ENCODE results near the gene INSIG2.

DNA sequence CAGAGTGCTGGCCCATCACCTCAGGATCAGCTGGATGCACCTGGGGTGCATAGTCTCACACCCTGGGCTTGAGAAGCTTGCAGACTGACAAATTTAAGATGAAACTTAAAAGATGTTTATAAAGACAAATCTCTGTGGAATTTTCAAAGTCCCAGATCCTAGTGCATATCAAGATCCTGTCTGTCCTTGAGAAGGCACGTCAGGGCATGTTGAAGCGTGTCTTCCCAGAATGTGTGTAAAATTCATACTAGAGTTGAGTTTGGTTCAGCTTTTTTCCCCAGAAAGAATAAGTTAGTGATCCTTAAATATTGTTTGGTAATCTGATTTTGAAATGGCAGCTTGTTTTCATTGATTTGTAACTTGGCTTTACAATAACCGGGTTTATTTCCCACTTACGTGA lies 27.5 kb downstream of the INSIG2 start:
- TF ChIP-seq POLR2AphosphoS5 (IDR thresholded peaks at IDR 0.05; ENCODE audit: low read depth, low read length) (no peak), SIN3A (IDR thresholded peaks at IDR 0.05; ENCODE audit: borderline replicate concordance, insufficient read depth, low read length) (no peak), TAF1 (IDR thresholded peaks at IDR 0.05; ENCODE audit: borderline replicate concordance, insufficient read depth, low read length) (no peak)

Data from PFSK-1 (cell line).